A172 (cell line): ENCODE measurements around the gene PLXND1. TPM values are rescaled to one million over a fixed set of nuclear protein-coding genes. Genes with fewer than 3 reads are reported as not detected.
"Not testable (repeated sequence)": the region's sequence is repeated elsewhere in the genome, so short reads cannot be mapped to it uniquely, and the experiment has no call there.

Experiments
- DNase-seq: peaks from one replicate; pipeline ENCODE4 v3.0.0-alpha.2; 2015; ENCODE audit warnings: low spot score
- total RNA-seq: library from RNA; depleted of rRNA; stranded (reverse); fragments of >200 nt; shearing (Covaris generic); gene quantifications from 2 replicates; pipeline ENCODE4 v1.2.3, GENCODE V29; 2014; rRNA removed

Gene PLXND1, protein sequence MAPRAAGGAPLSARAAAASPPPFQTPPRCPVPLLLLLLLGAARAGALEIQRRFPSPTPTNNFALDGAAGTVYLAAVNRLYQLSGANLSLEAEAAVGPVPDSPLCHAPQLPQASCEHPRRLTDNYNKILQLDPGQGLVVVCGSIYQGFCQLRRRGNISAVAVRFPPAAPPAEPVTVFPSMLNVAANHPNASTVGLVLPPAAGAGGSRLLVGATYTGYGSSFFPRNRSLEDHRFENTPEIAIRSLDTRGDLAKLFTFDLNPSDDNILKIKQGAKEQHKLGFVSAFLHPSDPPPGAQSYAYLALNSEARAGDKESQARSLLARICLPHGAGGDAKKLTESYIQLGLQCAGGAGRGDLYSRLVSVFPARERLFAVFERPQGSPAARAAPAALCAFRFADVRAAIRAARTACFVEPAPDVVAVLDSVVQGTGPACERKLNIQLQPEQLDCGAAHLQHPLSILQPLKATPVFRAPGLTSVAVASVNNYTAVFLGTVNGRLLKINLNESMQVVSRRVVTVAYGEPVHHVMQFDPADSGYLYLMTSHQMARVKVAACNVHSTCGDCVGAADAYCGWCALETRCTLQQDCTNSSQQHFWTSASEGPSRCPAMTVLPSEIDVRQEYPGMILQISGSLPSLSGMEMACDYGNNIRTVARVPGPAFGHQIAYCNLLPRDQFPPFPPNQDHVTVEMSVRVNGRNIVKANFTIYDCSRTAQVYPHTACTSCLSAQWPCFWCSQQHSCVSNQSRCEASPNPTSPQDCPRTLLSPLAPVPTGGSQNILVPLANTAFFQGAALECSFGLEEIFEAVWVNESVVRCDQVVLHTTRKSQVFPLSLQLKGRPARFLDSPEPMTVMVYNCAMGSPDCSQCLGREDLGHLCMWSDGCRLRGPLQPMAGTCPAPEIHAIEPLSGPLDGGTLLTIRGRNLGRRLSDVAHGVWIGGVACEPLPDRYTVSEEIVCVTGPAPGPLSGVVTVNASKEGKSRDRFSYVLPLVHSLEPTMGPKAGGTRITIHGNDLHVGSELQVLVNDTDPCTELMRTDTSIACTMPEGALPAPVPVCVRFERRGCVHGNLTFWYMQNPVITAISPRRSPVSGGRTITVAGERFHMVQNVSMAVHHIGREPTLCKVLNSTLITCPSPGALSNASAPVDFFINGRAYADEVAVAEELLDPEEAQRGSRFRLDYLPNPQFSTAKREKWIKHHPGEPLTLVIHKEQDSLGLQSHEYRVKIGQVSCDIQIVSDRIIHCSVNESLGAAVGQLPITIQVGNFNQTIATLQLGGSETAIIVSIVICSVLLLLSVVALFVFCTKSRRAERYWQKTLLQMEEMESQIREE (N-terminal part only)
- total RNA-seq: 210 and 219 TPM in 2 replicates

DNA sequence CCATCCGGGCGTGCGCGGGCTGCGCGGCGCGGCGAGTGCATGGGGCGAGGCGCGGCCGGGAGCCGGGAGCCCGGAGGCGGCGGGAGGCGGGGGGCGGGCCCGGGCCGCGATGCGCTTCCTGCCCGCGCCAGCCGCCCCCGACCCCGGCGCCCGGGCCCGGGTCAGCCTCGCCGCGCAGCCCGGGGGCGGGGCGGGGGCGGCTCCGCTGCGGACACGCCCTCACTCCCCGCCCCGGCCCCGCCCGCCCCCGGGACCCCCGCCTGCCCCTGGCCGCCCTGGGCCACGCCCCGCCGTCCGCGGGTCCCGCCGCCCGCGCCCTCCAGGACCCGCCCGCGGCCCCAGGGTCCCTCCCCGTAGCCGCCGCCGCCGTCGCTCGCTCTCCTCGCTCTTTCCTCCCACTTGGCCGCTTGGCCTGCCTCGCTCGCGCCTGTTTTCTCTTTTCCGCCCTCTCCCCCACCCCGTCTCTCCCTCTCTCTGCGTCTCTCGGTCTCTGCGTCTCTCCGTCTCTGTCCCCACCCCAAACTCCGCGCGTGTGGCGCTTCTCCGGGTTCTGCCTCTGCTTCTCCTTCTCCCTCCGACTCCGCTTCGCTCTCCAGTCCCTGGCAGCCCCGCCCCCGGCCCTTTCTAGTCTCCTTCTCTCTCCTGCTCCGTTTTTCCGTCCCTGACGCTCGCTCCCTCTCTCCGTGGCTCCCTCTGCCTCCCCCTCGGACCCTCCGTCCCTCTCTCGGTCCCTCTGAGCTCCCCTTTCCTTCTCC lies at the start of gene PLXND1:
Gene PLXND1, minus strand, starts transcription at position 41 of the 755 bp plus-strand sequence. Its CDS starts 37 bp downstream, at position 4.
- DNase-seq: peak; percentile 77

GRCh38 chr3:129655291-129655700 lies 48.8 kb upstream of the PLXND1 start:
- no peak for DNase-seq

- DNase-seq: no peak
Measured at GRCh38 chr3:129654131-129654530, 47.7 kb upstream of the PLXND1 start.

DNA sequence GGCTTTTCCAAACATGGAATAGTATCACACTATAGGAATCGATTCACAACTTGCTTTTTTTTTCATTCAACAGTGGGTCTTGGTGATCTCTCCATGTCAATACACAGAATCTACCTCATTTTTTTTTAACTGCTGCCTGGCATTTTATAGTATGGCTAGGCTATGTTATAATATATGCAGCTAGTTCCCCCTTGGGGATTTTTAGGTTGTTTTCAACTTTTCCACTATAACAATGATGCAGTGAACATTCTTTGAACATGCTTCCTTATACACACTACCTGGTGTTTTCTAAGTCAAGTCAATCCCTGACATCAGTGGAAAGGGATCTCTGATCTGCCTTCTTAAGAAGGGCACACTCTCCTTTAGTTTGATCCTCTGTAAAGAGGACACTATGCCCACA lies 46.5 kb upstream of the PLXND1 start:
- no peak for DNase-seq

GRCh38 chr3:129651435-129652202 lies 45.1 kb upstream of the PLXND1 start:
- peak; percentile 97 for DNase-seq

GRCh38 chr3:129650256-129650872 lies 43.9 kb upstream of the PLXND1 start:
- DNase-seq: peak; percentile 84

DNA sequence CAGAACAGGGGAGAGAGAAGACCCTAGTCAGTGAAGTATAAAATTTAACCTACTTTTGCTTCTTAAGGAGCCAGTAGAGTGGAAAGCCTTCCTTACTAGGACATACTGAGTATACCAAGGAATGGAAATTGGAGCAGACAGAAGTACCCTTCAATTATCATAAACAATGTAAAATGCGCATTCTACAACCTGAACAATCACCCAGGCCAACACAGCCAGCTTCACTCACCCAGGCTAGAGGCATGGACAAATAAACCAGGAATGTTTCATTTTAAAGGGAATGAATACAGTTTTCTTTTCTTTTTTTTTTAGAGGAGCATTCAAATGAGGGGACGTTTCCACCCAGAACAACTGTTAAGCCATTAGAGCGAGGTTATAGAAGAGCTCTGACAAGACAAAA lies 41.9 kb upstream of the PLXND1 start:
- DNase-seq: no peak

- no peak for DNase-seq
Measured at GRCh38 chr3:129645286-129645685, 38.8 kb upstream of the PLXND1 start.

DNA sequence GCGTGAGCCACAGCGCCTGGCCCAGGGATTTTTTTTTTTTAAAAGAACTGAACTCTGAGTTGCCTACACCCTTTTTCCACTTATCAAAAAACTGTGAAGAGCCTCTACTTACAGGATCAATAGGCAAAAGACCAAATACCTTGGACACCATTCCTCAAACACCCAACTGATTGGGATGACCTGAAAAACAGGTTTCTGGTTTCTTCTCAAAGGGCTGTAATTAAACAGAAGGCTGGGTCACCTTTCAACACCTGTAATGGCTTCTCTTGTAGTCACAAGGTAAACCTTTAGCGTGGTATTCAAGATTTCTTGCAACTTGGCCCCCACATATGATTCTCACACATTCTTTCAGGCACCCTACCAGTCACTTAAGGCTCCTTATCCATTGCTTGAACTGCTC lies 38.4 kb upstream of the PLXND1 start:
- DNase-seq: no peak

DNA sequence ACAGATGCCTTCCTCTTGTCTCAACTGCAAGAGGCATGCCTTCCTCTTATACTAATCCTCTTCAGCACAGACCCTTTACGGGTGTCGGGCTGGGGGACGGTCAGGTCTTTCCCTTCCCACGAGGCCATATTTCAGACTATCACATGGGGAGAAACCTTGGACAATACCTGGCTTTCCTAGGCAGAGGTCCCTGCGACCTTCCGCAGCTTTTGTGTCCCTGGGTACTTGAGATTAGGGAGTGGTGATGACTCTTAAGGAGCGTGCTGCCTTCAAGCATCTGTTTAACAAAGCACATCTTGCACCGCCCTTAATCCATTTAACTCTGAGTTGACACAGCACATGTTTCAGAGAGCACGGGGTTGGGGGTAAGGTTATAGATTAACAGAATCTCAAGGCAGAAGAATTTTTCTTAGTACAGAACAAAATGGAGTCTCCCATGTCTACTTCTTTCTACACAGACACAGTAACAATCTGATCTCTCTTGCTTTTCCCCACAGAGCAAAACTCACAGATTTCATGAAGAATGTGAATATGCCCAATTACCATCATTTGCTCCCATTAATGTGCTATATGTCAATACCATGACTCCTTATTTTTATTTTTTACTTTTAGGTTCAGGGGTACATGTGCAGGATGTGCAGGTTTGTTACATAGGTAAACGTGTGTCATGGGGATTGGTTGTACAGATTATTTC lies 35.2 kb upstream of the PLXND1 start:
- DNase-seq: not testable (repeated sequence)

GRCh38 chr3:129640985-129641384 lies 34.5 kb upstream of the PLXND1 start:
- not testable (repeated sequence) for DNase-seq

- no peak for DNase-seq
Measured at GRCh38 chr3:129638481-129638880, 32.0 kb upstream of the PLXND1 start.

DNA sequence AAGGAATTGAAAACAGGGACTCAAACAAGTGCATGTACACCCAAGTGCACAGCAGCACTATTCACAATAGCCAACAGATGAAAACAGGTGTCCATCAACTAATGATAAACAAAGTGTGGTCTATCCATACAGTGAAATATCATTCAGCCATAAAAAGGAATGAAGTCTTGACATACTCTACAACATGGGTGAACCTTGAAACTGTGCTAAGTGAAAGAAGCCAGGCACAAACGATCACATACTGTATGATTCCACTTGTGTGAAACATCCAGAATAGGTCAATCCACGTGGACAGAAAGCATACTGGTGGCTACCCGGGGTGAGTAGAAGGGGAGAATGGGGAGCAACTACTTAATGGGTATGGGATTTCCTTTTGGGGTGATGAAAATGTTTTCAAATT lies 29.6 kb upstream of the PLXND1 start:
- no peak for DNase-seq

DNA sequence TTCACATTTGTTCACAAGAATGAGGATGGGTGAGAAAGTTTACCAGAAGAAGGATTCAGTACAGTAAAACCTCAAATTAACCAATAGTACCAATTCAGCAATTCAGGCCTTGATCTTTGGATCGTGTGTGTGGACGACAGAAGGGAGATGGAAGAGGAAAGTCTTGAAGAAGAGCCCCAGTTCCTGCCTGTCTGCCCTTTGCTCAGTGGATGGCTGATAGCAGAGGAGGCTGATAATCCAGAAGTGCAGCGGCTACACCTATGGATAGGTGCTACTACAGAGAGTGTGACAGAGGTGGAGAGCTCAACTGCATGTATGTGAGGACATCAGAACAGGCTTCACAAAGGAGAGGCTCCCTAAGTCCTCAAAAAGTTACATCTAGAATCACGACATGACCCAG lies 29.2 kb upstream of the PLXND1 start:
- no peak for DNase-seq

GRCh38 chr3:129633751-129634481 lies 27.4 kb upstream of the PLXND1 start:
- DNase-seq: no peak

DNA sequence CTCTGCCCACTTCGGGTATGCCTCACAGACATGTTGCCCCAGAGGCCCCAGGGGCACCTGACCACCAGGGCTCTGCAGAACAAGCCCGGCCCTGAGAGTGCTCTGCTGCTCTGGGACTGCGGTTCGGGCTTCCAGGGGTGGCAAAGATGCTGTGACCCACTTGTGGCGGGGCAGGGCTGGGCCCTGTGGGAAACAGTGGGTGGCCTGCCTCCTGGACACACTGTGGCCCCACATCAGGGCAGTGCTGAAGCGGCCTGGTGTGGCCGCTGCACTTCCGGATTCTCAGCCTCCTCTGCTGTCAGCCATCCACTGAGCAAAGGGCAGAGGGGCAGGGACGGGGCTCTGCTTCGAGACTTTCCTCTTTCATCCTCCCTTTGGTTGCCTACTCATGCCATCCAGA lies 26.5 kb upstream of the PLXND1 start:
- DNase-seq: no peak

DNA sequence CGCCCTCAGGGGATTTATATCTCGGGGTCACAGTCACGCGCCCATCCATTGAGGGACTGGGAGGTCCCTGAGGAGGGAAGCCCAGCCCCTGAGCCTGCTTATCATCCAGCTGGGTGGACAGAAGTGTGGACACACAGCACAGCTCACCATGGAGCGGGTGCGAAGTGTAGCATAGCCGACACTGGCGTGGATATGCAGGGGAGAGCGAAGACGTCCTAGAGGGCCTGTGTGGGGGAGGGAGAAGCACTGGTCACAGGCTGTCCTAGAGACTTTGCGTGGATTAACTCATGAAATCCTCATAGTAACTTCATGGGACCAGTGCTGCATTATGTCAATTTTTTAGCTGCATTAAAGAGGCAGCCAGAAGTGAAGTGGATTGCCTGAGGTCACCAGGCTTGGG lies 26.1 kb upstream of the PLXND1 start:
- DNase-seq: no peak

DNA sequence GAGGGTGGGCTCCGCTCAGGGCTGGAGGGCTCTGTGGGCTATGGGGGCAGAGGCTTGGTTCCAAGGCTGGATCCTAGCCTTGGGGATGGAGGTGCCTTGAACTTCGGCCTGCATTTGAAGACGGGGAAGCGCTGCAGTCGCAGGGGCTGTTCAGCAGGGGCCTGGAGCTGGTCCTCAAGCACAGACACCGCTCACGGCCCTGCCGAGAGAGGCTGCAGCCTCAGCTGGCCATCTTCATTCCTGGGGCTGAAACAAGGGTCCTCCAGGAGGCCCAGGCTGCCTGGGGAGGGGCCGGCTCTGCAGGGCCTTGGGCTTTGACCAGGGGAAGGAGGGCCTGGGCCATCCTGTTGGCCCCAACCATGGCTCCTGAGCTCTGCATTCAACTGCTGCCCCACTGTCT lies 25.6 kb upstream of the PLXND1 start:
- no peak for DNase-seq
